Fibroblast of skin of back (primary cell): Measurements from ENCODE around the gene PNRC2.
"Not testable (repeated sequence)": the region's sequence is repeated elsewhere in the genome, so short reads cannot be mapped to it uniquely, and the experiment has no call there.

Experiments used
- DNase-seq: peaks from one replicate; pipeline ENCODE4 v3.0.0-alpha.2; 2013

PNRC2 gene

DNA sequence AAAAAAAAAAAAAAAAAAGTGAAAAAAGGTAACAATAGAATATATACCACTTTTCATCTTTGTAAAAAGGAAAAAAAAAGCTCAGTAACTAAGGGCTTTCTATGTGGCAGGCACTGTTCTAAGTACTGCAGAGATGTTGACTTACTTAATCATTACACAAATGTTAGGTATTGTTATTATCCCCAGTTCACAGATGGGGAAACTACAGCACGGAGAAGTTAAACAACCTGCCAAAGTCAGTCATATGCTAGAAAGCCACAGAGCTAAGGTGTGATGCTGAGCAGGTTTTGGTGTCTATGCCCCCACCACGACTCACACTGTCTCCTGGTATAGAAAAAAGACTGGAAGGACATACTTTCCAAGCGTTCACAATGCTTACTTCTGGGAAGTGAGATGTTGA is 6.6 kb upstream of the PNRC2 start:
- no peak for DNase-seq

DNA sequence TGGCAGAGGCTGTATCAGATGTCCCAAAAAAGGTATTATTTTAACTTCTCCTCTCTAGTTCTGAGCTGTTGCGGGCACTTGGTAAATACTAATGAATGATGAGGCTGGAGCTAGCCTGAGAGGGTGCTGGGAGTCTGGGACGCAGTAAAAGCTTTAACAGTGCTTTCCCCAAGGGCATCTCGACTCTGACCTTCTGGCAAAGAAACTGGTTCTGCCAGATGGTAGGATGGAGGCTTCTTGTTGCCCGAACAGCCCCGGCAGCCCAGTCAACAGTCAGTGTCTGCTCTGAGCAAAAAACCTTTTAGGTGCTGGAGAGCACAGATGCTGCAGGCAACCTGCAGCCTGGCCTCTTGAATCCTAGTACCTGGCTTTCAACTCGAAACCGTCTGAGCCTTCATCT is 2.5 kb upstream of the PNRC2 start:
- DNase-seq, result no peak

DNA sequence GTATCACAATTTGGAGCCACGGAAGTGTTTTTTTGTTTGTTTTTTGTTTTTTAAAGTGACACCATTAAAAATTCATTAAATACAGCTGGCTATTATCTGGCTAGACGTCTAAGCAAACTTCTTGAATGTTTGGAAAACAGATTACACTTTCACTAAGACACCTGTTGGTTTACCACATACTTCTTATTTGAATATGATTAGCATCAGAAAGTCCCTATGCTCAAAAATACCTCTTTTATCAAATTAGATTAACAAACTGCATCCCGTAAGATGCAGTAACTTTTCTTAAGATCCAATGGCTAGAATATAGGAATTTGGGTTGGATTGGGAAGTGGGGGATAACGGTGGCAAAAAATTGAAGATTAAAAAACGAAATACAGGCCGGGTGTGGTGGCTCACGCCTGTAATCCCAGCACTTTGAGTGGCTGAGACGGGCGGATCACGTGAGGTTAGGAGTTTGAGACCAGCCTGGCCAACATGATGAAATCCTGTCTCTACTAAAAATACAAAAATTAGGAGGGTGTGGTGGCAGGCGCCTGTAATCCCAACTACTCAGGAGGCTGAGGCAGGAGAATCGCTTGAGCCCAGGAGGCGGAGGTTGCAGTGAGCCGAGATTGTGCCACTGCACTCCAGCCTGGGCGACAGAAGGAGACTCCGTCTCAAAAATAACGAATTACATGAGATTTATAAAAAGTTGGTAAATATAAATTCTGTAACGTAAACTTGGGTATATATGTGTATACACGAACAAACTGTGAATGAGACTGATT is 1.4 kb upstream of the PNRC2 start:
- not testable (repeated sequence) for DNase-seq

DNA sequence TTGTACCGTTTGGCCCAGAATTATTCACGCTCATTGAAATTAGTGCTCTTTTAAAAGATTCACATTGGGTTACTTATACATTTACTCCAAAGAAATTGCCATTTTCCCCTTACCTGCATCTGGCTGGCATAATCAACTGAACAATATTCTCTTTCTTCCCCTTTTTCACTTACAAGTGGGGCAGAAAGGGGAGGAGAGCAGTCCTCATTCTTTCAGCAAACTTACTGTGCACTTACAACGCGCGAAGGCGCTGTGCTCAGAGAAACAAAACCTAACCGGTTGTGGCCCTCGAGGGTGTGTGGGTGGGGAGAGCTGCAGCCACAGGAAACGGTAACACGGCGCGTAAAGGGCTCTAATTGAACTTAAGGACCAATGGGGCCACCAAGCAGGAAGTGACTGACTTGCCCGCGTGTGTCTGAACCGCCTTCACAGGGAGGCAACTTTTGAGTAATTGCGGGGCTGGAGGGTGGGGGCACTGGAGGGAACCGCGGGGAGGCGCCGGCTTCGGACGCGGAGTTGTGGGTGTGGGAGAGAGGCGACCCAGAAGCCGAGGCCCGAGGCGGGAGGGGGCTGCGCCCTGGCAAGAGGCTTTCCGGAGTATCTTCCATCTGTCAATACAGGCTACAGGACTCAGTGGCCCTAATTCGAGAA is 693 bp upstream of the PNRC2 start:
- peak; percentile 95 for DNase-seq

DNA sequence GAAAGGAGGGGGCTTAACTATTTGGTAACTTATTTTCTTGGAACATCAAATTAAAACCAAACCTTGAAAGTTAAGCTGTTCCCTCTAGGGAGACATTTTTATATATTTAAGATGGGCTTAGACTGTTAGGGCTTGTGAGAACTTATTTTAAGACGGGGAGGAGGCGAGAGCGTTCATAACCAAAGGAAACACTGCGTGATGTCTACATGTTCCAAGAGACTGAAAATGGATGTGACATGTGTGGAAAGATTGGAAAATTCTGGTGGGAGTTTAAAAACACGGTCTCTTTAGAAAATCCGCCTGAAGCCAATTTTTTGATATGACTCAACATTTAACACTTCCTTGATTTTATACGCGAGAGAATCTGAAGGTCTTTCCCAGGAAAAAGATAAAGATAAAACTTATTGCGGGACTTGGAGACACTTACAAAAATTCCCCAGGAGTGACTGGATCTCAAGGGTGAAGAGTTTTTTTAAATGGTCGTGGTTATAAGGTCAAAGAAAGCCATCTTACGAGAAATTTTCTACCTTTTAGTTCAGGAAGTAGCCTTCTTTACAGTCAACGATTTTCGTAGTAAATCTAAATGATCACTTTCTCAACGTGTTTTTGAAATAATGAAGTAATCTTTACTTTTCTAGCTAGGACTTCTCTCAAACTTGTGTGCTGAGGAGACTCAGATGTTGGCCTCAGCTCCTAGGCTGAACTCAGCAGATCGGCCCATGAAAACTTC is 828 bp downstream of the PNRC2 start:
- DNase-seq, result peak; percentile 33

DNA sequence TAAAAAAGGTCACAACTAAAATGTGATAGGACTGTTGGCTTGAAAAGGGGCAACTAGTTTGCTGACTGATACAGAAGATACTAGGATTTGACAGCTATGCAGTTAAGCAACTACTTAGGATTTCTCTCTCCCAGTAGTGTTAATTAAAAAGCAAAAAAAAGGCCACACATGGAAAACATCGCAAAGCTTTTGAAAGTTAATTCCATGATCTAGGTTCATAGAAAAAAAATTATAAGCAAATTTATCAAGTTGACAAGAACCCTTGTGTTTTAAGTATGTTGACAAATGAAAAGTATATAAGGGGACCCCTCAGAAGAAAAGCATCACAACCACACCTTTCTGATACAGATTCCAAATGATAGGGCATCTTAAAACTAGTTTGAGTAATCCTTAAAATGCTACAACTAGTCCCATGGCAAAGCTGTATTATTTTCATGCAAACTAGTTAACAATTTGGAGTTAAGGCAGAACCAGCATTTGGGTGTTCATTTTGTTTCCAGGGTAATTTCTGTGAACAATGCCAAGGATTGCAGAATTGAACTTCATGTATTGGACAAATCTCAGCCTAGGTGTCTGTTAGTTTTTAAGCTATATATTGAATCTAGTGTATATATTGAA is 4.1 kb downstream of the PNRC2 start:
- no peak for DNase-seq

DNA sequence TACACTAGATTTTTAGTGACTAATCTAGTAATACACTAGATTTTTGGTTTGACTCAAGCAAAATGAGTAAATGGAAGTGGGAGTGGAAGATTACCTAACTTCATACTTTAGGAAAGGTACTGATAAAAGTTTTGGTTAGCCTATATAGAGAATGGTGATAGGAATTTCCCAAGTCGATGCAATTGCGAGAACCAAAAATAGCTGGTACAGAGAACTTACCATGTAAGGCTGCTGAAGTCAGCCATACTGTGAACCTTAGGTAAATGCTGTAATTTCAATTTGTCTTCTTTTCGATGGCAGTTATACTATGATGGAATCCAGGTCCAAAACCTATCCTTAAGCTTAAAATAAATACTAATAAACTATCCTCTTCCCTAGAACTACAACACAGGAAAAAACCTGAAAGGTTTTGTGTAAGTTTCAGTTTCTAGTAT is 4.6 kb downstream of the PNRC2 start:
- no peak for DNase-seq

DNA sequence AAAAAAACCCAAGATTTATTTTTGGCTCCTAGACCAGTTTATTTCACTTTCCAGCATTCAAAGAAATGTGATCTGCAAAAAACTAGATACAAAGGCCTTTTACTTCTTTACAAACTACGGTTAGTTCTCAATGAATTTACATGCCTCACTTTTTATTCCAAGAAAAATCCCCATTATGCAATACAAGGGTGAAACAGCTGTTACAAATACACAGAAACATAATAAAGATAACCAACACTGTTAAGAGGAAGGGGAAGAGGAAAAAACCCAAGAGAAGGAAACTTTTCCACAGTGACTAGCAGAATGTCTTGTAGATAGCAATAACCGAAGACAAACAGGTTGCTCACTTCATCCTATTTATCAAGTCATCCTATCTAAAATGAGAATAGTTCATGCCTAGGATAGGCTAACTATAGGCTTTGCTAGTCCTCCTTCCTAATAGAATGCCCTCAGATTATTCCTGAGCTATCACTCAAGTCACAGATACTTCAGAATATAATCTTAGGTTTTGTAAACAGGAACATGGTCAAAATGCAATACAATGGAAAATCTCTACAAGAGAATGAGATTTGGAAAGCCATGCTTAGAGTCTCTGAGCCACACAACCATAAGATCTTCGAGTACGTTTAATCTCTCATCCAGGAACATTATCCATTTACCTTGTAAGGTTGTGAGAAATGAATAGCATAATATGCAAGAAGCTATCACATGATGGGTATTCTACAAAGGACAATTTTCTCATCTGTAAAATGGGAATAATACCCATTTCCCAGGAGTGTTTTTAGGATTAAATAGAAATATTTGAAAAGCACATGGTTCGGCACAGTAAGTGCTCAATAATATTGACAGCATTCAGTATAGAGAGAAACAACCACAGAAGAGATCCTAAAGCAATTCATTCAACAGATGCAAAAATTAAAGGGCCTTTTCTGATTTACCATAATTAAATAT is 5.4 kb downstream of the PNRC2 start:
- no peak for DNase-seq

DNA sequence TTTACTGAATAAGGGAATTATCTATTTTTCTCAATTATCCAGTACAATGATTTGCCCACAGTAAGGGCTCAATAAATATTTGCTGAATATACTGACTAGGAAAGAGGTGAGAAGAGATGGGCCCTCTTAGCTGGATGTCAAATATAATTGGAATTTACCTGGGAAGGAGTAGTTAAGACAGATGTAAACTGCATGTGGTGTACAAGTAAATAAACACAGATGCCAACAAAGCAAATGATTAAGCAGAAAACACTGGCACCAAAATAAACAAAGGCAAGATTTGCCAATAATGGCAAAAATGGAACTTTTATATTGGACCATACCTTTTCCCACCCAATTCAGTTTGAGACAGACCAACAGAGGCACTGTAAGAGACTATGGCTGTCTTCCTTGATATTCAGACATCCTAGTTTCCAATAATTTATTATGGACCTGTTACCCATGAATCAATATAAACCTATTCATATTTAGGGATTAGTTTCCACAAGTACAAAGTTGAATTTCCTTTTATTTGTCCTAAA is 7.4 kb downstream of the PNRC2 start:
- DNase-seq, result no peak

DNA sequence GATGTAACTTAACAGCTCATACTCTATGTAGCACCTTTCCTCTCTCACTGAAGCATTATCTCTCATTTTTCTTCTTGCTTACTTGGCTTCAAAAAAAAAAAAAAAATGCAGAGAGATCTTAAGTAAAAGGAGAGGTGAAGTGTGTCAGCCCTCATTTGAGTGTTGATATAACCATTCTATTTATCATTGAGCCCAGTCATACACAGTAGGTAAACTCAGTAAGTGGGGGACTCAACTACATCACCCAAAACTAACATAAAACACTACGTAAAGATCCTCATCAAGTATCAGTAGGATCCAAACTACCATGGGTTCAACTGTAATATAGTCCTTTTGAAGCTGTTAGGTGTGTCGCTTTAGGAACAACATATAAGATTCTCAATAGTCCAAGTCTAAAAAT is 8.2 kb downstream of the PNRC2 start:
- no peak for DNase-seq

DNA sequence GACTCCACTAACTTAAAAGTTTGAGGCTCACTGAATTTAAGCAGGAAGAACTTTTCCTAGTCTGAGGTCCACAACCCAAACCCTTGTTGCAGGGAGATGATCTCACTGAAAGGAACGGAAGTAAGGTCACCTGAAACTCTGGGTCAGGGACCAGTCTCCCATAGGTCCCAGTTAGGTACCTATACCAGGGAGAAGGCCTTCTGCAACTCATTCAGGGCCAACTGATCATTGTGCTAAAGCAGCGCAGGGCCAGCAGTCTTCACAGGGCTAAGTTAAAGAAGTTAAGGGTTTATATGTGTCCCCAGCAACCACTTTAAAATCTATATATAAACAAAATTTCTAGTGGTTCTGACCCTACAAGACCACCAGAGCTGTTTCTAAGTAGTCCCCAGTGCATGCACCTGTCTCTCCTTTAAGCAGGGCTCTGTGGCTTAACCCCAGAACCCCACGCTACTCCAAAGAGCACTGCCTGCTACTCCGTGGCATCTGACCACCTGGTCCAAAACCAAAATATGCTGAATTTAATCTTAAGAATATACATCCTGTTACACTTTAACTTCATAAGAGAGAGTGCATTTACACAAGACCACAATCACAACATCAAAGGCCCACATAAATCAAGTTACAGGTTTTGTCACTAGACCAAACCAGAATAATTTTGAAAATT is 17.7 kb downstream of the PNRC2 start:
- DNase-seq, result no peak

DNA sequence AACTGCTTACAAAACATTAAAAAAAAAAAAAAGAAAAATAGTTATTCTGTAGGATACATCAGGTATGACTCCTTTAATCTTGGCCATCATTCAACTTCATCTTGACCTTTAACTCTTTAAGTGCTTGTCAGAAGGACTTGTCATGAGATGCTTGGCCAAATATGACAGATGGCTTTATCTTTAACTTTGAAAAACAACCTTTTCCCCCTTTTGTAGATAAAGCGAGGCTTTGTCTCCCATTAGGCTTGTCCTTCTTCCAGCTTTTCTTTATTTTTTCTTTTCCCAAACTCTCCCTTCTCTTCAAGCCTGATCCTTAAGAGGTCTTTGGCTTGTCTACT is 18.2 kb downstream of the PNRC2 start:
- DNase-seq, result no peak

DNA sequence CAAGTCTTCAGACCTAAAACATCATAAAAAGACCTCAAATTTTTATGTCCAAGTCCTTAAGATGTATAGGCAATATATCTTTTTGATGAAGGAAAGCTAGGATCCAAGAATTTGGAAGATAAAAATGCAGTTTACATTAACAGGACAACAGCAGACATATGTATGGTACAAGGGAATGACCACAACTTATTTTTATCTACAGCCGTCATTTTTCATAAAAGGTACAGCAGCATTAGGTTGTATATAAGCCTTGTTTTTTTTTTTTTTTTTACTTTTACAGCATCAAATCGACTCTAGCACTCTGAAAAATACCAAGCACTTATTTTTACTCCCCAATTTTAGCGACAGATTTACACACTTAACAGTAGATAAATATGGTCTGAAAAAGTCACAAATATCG is 19.2 kb downstream of the PNRC2 start:
- no peak for DNase-seq

DNA sequence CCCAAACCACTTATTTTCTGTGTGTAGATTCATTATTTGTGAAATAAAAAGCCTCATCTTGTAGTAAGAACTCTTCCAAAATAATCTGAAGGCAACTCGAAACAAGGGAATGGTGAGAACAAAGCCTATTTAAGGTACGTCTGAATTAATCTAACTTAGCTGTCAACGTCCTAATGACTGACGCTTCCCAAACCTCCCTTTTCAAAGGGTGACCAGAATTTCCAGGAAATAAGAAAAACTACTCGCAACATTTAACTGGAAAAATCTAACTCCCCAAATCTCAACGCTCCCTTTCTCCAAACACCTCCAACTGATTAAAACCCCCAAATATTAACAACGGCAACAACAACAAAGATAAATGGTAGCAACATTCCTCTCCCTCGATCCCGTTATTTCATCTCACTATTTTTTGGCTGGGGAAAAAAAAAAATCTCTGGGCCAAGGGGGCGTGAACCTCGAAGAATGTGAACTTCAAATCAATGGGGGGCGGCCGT is 19.8 kb downstream of the PNRC2 start:
- no peak for DNase-seq

DNA sequence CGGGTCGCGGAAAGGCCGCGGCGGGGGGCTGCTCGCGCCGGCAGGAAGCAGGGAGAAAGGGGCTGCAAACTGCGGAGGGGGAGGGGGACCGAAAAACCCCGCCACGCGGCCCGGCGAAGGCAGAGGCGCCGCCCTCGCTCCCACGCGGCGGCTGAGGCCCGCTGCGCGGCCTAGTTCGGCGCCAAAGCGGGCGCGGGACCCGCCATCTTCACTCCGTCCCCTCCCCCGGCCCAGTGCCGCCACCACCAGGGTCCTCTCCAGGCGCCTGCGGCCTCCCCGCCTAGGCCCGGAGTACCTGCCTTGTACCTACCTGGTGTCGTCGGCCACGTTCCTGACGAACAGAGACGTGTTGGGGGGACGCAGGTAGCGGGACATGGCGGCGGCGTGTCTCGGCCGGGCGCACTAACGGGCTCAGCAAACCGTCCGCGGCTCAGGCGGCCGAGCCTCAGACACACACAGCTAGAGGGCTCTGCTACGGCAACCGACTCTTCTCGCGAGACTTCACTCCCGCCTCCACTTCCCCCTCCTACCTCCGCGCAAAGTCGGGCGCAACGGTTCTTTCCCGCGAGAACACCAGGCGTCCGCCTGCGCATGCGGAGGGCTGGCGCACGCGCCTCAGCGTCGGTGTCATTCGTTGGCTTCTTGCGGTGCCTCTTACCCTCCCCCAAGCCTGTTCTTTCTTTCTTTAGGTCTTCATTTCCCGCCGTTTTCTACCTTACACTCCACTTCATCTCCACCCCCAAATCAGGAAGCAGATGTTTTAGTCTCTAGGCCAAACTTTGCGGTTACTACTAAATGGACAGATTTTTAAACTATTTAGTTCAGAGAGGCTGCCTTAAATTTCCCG is 20.5 kb downstream of the PNRC2 start, which contains the start of gene SRSF10:
Gene SRSF10, minus strand, starts transcription at position 447 of the 847 bp plus-strand sequence. Its CDS starts 72 bp downstream, at position 375.
- DNase-seq, result peak; percentile 99

DNA sequence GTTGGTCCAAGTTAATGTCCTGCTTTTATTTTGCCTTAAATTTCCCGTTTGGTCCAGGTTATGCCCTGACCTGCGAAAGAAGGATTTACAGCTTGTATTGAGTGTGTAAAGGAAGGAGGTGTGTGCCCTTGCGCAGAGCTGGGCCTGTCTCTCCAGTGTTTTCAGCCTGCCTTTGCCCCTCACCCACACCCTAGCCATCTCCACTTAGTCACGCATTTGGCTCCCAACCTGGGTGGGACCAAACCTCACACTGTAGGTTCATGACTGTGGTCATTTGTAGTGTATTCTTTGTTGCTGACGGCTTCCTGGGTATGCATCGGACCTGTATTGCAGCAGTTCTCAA is 21.1 kb downstream of the PNRC2 start:
- peak; percentile 76 for DNase-seq

DNA sequence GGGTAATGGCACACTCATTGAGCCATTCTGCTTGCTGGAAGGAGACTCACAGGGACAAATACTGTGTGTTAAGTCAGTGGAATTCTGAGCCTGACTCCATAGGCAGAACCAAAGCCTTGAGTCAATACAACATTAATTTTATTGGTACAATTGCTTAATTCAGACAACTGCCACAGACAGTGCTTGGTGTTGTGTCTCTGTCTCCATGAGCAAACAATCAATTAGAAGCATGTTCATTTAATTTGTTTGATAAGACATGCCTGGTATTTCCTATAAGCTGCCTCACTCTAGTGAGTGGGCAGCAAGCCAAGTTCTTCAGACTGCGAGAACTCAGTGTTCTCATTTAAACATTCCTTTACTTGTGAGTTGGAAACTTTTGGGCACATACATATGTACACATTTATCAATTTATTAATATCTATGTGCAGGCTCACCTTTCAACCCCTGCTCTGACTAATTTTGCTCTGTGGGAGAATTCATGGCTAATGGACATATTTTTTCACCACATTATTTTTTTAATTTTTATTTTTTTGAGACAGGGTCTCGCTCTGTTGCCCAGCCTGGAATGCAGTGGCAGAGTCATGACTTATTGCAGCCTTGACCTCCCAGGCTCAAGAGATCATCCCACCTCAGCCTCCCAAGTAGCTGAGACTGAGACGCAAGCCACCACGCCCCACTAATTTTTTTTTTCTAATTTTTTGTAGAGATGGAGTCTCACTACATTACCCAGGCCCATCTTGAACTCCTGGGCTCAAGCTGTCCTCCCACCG is 25.0 kb downstream of the PNRC2 start:
- DNase-seq, result peak; percentile 72

DNA sequence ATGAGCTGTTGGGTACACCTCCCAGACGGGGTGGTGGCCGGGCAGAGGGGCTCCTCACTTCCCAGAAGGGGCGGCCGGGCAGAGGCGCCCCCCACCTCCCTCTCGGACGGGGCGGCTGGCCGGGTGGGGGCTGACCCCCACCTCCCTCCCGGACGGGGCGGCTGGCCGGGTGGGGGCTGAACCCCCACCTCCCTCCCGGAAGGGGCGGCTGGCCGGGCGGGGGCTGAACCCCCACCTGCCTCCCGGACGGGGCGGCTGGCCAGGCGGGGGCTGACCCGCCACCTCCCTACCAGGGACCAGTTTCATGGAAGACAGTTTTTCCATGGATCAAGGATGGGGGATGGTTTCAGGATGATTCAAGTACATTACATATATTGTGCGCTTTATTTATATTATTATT is 27.4 kb downstream of the PNRC2 start:
- DNase-seq, result not testable (repeated sequence)

DNA sequence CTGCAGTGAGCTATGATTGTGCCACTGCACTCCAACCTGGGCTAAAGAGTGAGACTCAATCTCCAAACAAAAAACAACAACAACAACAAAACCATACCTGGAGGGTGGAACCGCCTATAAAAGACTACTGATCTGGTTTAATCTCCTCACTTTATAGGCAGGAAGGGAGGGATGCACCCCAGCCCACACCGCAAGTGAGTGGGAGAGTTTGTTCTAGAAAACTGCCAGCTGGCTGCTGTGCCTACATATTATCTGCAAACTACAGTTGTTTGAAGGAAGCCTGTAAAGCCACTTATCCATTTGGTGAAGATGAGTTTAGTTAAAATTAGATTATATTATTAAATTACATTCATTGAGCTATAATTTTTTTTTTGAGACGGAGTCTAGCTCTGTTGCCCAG is 29.6 kb downstream of the PNRC2 start:
- no peak for DNase-seq
